ENCODE measurements around the gene UFD1. TPM values are rescaled to one million over a fixed set of nuclear protein-coding genes. Genes with fewer than 3 reads are reported as not detected.

The UFD1 gene, protein sequence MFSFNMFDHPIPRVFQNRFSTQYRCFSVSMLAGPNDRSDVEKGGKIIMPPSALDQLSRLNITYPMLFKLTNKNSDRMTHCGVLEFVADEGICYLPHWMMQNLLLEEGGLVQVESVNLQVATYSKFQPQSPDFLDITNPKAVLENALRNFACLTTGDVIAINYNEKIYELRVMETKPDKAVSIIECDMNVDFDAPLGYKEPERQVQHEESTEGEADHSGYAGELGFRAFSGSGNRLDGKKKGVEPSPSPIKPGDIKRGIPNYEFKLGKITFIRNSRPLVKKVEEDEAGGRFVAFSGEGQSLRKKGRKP
- 10 to 100 TPM; 71.1 to 79.3 TPM for total RNA-seq

GRCh38 chr22:19478901-19479354 is at the start of gene UFD1:
Gene UFD1 (minus strand): TSS chr22:19479193. CDS start chr22:19479085, 108 bp downstream.
- DNase-seq, result peak; percentile 85
- Mint-ChIP-seq H3K27ac (peak within 1 kb of the TSS; percentile 99), H3K27me3 (no peaks in the 10 kb centered on the region), H3K9me3 (no peaks in the 10 kb centered on the region), H3K4me1 (peaks cover 25% of the 10 kb centered on the region), H3K4me3 (peak within 1 kb of the TSS; percentile 99), H3K36me3 (peaks cover 25% of the 10 kb centered on the region)

DNA sequence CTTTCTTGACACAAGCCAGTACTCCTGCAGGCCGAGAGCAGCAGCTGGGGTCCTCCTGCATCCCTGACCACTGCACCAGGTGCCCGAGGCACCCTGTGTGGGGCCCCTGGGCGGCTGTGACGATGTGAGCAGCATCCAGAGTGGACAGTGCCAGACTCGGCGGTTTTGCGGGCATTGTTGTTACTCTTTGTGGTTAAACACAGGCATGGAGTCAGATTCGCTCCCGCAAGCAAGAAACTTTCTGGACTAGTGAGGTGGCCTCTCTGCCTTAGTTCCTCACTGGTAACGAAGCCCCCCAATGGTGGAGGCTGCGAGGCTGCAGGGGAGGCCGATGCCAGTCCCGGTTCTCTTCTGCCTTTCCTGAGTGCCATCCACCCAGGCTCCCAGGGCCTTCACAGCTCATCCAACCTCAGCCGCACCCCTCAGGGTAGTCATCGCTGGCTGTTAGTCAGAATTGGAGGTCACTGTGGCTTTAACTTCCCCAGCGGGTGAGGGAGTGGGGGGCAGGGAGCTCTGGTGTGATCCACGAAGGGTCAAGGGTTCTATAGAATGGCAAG is 48.9 kb upstream of the UFD1 start:
- no peaks in the 10 kb centered on the region for H3K36me3 Mint-ChIP-seq
- H3K9me3 Mint-ChIP-seq, result no peaks in the 10 kb centered on the region
- peaks cover 33% of the 10 kb centered on the region for H3K27me3 Mint-ChIP-seq
- peaks cover 9% of the 10 kb centered on the region for H3K4me1 Mint-ChIP-seq
- no peak overlapping the region for H3K27ac Mint-ChIP-seq
- no peak for DNase-seq
- H3K4me3 Mint-ChIP-seq, result no peak overlapping the region

GRCh38 chr22:19527321-19527721 is 48.3 kb upstream of the UFD1 start:
- no peaks in the 10 kb centered on the region for H3K9me3 Mint-ChIP-seq
- no peak overlapping the region for H3K4me3 Mint-ChIP-seq
- H3K4me1 Mint-ChIP-seq, result peaks cover 12% of the 10 kb centered on the region
- H3K36me3 Mint-ChIP-seq, result peaks cover 2% of the 10 kb centered on the region
- H3K27ac Mint-ChIP-seq, result no peak overlapping the region
- no peak for DNase-seq
- peaks cover 37% of the 10 kb centered on the region for H3K27me3 Mint-ChIP-seq

- Mint-ChIP-seq H3K4me3 (no peak overlapping the region), H3K4me1 (peaks cover 12% of the 10 kb centered on the region), H3K9me3 (no peaks in the 10 kb centered on the region), H3K27me3 (peaks cover 37% of the 10 kb centered on the region), H3K27ac (no peak overlapping the region), H3K36me3 (peaks cover 5% of the 10 kb centered on the region)
- no peak for DNase-seq
Observed at GRCh38 chr22:19526702-19527111, 47.7 kb upstream of the UFD1 start.

- Mint-ChIP-seq H3K4me3 (no peak overlapping the region), H3K4me1 (peaks cover 12% of the 10 kb centered on the region)
Observed at GRCh38 chr22:19526076-19526701, 47.2 kb upstream of the UFD1 start.

GRCh38 chr22:19525666-19526065 is 46.7 kb upstream of the UFD1 start:
- no peak overlapping the region for H3K4me3 Mint-ChIP-seq
- H3K27ac Mint-ChIP-seq, result no peak overlapping the region
- H3K4me1 Mint-ChIP-seq, result peaks cover 12% of the 10 kb centered on the region
- H3K27me3 Mint-ChIP-seq, result peaks cover 37% of the 10 kb centered on the region
- H3K36me3 Mint-ChIP-seq, result peaks cover 8% of the 10 kb centered on the region
- no peak for DNase-seq
- no peaks in the 10 kb centered on the region for H3K9me3 Mint-ChIP-seq

More at GRCh38 chr22:19526076-19526701, 47.2 kb upstream of the UFD1 start:
- H3K27me3 Mint-ChIP-seq, result peaks cover 37% of the 10 kb centered on the region
- H3K9me3 Mint-ChIP-seq, result no peaks in the 10 kb centered on the region
- no peak for DNase-seq
- peaks cover 6% of the 10 kb centered on the region for H3K36me3 Mint-ChIP-seq
- H3K27ac Mint-ChIP-seq, result no peak overlapping the region

DNA sequence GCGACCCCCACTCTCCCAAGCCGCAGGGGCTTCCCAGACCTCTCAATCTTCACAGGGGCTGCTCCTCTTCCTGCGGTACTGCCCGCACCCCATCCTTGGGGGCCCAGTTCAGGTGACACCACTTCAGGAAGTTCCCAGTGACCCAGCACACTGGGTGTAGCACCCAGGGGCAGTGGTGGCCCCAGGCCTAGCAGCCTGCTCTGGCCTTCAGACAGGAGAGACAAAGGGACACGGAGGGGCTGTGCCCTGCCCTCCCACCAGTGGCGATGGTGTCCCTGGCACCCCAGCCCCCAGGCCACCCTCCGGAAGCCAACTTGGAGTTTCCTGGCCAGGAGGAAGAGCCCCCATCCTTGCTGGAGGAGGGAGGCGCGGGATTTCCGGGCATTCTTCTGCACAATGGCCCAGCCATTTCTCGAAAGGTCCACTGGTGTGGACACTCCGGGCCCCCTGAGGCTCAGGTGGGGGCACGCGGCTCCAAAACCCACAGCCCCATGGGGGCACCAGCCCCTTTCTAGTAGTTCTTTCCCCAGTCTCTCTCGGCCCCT is 46.2 kb upstream of the UFD1 start:
- Mint-ChIP-seq H3K27ac (no peak overlapping the region), H3K4me3 (peak overlapping the region; percentile 60), H3K9me3 (no peaks in the 10 kb centered on the region), H3K36me3 (peaks cover 9% of the 10 kb centered on the region), H3K27me3 (peaks cover 37% of the 10 kb centered on the region), H3K4me1 (peaks cover 12% of the 10 kb centered on the region)
- no peak for DNase-seq

DNA sequence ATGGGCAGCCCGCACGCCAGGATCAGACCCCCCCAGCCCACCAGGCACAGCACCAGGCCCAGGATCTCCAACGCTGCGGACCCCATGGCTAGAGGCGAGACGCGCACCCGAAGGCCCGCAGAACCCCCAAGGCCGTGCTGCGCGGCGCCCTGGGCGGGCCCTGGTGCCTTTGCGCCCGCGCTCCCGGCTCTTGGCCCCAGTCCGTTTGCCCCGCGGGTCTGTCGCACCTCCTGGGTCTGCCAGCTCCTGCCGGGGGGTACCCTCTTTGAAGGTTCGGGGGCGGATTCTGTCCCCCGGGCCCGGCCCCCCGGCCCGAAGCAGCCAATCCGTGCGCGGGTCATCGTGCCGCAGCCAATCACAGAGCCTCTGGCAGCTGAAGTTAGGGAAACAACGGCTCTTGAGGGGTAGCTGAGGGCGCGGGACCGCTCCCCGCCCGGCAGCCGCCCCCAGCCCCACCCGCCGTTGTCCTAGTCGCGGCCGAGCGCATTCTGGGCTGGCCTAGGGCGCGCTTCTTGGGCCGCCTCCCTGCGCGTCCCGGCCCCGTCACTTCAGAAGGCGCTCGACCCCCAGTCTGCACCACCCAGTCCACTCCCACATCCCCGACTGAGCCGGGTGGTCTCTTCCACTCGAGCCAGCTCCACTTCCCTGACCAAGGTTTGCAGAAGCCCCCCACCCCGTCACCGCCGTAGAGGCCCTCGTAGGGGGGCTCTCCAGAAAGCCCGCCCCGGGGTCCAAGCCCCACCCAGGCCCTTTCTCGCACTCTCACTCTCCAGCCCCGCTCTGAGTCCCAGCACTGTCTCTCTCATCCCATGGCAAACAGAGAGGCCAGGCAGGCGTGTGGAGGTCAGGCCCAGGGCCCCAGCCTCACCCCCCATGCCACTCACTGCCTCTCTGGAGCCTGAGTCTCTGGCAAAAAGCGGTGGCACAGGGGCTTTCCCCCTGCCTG is 45.5 kb upstream of the UFD1 start, which contains the start of gene CLDN5:
Gene CLDN5, minus strand, starts transcription at position 241 of the 946 bp plus-strand sequence. Its CDS starts 155 bp downstream, at position 86.
- H3K36me3 Mint-ChIP-seq, result peaks cover 14% of the 10 kb centered on the region
- H3K27me3 Mint-ChIP-seq, result peaks cover 37% of the 10 kb centered on the region
- peaks cover 12% of the 10 kb centered on the region for H3K4me1 Mint-ChIP-seq
- peak within 1 kb of the TSS; percentile 60 for H3K4me3 Mint-ChIP-seq
- peak; percentile 19 for DNase-seq
- H3K27ac Mint-ChIP-seq, result no peak within 1 kb of the TSS
- H3K9me3 Mint-ChIP-seq, result no peaks in the 10 kb centered on the region

DNA sequence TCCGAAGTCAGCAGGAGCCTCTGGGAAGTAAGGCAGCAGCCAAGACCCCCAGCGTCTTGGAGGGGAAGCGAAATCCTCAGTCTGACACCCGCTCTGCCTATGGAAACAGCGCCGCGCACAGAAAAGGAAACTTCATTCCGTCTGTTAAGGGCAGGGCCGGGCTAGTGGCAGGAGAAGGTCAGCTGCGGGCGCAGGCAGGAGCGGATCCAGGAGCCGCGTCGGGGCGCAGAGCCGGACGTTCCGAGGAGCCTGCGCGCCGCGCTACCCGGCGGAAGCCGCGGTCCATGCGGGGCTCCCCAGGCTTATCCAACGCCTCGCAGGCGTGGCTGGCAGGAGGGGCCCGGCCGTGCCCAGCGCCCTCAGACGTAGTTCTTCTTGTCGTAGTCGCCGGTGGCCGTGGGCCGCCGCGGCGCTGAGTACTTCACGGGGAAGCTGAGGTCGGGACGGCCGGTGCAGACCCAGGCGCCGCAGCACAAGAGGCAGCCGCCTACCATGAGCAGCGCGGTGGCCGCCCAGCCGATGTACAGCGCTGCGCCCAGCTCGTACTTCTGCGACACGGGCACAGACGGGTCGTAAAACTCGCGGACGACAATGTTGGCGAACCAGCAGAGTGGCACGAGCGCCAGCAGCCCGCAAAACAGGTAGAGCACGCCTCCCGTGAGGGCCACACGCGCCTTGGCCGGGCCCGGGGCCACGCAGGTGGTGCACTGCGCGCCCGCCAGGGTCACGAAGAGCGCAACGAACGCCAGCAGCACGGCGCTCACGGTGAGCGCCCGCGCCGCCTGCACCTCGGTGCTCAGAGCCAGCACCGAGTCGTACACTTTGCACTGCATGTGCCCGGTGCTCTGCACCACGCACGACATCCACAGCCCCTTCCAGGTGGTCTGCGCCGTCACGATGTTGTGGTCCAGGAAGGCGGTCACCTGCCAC is 44.5 kb upstream of the UFD1 start:
- Mint-ChIP-seq H3K4me1 (peaks cover 12% of the 10 kb centered on the region), H3K4me3 (peak overlapping the region; percentile 57), H3K9me3 (no peaks in the 10 kb centered on the region), H3K27me3 (peaks cover 37% of the 10 kb centered on the region), H3K36me3 (peaks cover 14% of the 10 kb centered on the region), H3K27ac (no peak overlapping the region)
- DNase-seq, result peak; percentile 38

GRCh38 chr22:19522881-19523239 is 43.9 kb upstream of the UFD1 start:
- Mint-ChIP-seq H3K36me3 (peaks cover 14% of the 10 kb centered on the region), H3K4me3 (peak overlapping the region; percentile 53), H3K27me3 (peaks cover 37% of the 10 kb centered on the region), H3K27ac (no peak overlapping the region), H3K4me1 (peaks cover 12% of the 10 kb centered on the region), H3K9me3 (no peaks in the 10 kb centered on the region)
- DNase-seq, result no peak

DNA sequence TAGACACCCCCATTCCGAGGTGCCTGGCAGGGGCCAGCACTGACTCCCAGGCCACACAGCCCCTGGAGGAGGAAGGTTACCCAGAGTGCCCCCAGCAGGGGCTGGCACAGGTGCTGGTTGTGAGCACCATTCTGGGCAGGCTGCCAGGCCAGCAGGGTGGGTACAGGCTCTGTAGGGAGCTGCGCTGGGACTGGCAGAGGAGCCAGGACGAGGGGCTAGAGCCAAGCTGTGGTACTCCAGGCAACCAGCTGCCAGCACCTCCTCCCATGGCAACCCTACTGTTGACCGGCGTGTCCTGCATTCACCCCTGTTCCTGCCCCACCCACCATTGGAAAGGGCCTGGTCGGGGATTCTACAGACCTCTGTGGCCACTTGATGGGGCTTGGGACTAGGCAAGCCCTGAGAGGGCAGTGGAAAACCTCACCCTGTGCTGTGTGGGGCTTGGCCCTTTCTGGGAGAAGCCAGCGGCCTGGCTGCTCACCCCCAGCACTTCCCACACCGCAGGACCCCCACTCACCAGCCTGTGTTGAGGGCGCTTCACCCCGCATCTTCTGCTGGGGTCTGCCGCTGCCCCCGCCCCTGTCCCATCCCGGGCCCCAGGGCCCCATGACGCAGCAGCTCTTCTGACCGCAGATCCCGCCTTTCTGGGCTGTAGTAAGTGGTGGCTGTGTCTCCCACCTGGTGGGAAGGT is 43.3 kb upstream of the UFD1 start:
- Mint-ChIP-seq H3K27me3 (peaks cover 37% of the 10 kb centered on the region), H3K36me3 (peaks cover 14% of the 10 kb centered on the region), H3K9me3 (no peaks in the 10 kb centered on the region), H3K4me3 (peak overlapping the region; percentile 51), H3K4me1 (peaks cover 12% of the 10 kb centered on the region), H3K27ac (no peak overlapping the region)
- no peak for DNase-seq

- peak overlapping the region; percentile 6 for H3K27ac Mint-ChIP-seq
- H3K4me3 Mint-ChIP-seq, result no peak overlapping the region
- peaks cover 12% of the 10 kb centered on the region for H3K4me1 Mint-ChIP-seq
Observed at GRCh38 chr22:19520566-19521305, 41.7 kb upstream of the UFD1 start.

More at GRCh38 chr22:19520566-19521305, 41.7 kb upstream of the UFD1 start:
- no peak for DNase-seq
- peaks cover 27% of the 10 kb centered on the region for H3K27me3 Mint-ChIP-seq
- no peaks in the 10 kb centered on the region for H3K9me3 Mint-ChIP-seq
- peaks cover 22% of the 10 kb centered on the region for H3K36me3 Mint-ChIP-seq

Measured in activated naive CD8-positive, alpha-beta T cell treated with anti-CD3 and anti-CD28 coated beads for 36 hours (primary cell).